Measurements from ENCODE around the gene ZAP70. TPM values are rescaled to one million over a fixed set of nuclear protein-coding genes. Genes with fewer than 3 reads are reported as not detected.

The ZAP70 gene
- total and polyA plus RNA-seq, 2 donors from 2014 or later, result 0.37 to 15.0 TPM

GRCh38 chr2:97720746-97721145 is 7.4 kb downstream of the ZAP70 start:
- no peak for FAIRE-seq
- H3K36me3 ChIP-seq (ENCODE audit: control insufficient read depth in 2 of 3, insufficient read depth in 3 of 3, low read length in 3 of 3), result no peaks in the 10 kb centered on the region

GRCh38 chr2:97722227-97722626 is 8.9 kb downstream of the ZAP70 start:
- Histone ChIP-seq H3K27me3 (ENCODE audit: control insufficient read depth, insufficient read depth, low read length) (no peaks in the 10 kb centered on the region), H3K4me1 (ENCODE audit: control insufficient read depth in 2 of 3, insufficient read depth in 2 of 3, low read depth in 1 of 3, low read length in 3 of 3) (no peaks in the 10 kb centered on the region), H3K27ac (ENCODE audit: low read depth in 2 of 2, low read length in 2 of 2) (no peak overlapping the region), H3K9ac (ENCODE audit: low read length in 3 of 3) (no peak overlapping the region), H3K36me3 (ENCODE audit: control insufficient read depth in 2 of 3, insufficient read depth in 3 of 3, low read length in 3 of 3) (no peaks in the 10 kb centered on the region), H3K9me3 (ENCODE audit: control insufficient read depth in 2 of 3, insufficient read depth in 1 of 3, low read length in 3 of 3) (no peaks in the 10 kb centered on the region), H3K4me3 (ENCODE audit: low read length in 3 of 3) (no peak overlapping the region)
- FAIRE-seq (no peak), DNase-seq (peak in 2 of 5 donors; percentile 39 to 42)
- intact Hi-C loops (cut with DNase I), result no loop called here
- TF ChIP-seq, protein P1, sequence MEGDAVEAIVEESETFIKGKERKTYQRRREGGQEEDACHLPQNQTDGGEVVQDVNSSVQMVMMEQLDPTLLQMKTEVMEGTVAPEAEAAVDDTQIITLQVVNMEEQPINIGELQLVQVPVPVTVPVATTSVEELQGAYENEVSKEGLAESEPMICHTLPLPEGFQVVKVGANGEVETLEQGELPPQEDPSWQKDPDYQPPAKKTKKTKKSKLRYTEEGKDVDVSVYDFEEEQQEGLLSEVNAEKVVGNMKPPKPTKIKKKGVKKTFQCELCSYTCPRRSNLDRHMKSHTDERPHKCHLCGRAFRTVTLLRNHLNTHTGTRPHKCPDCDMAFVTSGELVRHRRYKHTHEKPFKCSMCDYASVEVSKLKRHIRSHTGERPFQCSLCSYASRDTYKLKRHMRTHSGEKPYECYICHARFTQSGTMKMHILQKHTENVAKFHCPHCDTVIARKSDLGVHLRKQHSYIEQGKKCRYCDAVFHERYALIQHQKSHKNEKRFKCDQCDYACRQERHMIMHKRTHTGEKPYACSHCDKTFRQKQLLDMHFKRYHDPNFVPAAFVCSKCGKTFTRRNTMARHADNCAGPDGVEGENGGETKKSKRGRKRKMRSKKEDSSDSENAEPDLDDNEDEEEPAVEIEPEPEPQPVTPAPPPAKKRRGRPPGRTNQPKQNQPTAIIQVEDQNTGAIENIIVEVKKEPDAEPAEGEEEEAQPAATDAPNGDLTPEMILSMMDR (IDR thresholded peaks at IDR 0.05; ENCODE audit: borderline replicate concordance, extremely low read depth, insufficient read depth), result no peak

More at GRCh38 chr2:97720746-97721145, 7.4 kb downstream of the ZAP70 start:
- H3K4me3 ChIP-seq (ENCODE audit: low read length in 3 of 3), result no peak overlapping the region
- TF ChIP-seq, protein P1 (IDR thresholded peaks at IDR 0.05; ENCODE audit: borderline replicate concordance, extremely low read depth, insufficient read depth), result no peak
- no peak for DNase-seq
- H3K27ac ChIP-seq (ENCODE audit: low read depth in 2 of 2, low read length in 2 of 2), result no peak overlapping the region
- no peaks in the 10 kb centered on the region for H3K27me3 ChIP-seq (ENCODE audit: control insufficient read depth, insufficient read depth, low read length)
- H3K9ac ChIP-seq (ENCODE audit: low read length in 3 of 3), result no peak overlapping the region
- no peaks in the 10 kb centered on the region for H3K9me3 ChIP-seq (ENCODE audit: control insufficient read depth in 2 of 3, insufficient read depth in 1 of 3, low read length in 3 of 3)
- H3K4me1 ChIP-seq (ENCODE audit: control insufficient read depth in 2 of 3, insufficient read depth in 2 of 3, low read depth in 1 of 3, low read length in 3 of 3), result no peaks in the 10 kb centered on the region
- intact Hi-C loops (cut with DNase I), result no loop called here

- intact Hi-C loops (cut with DNase I), result no loop called here
- TF ChIP-seq, protein P1 (IDR thresholded peaks at IDR 0.05; ENCODE audit: borderline replicate concordance, extremely low read depth, insufficient read depth), result no peak
- H3K4me3 ChIP-seq (ENCODE audit: low read length in 3 of 3), result no peak overlapping the region
- no peaks in the 10 kb centered on the region for H3K27me3 ChIP-seq (ENCODE audit: control insufficient read depth, insufficient read depth, low read length)
- no peaks in the 10 kb centered on the region for H3K4me1 ChIP-seq (ENCODE audit: control insufficient read depth in 2 of 3, insufficient read depth in 2 of 3, low read depth in 1 of 3, low read length in 3 of 3)
- H3K9ac ChIP-seq (ENCODE audit: low read length in 3 of 3), result no peak overlapping the region
- DNase-seq (peak in 1 of 5 donors; percentile 18), FAIRE-seq (no peak)
- no peaks in the 10 kb centered on the region for H3K36me3 ChIP-seq (ENCODE audit: control insufficient read depth in 2 of 3, insufficient read depth in 3 of 3, low read length in 3 of 3)
- H3K27ac ChIP-seq (ENCODE audit: low read depth in 2 of 2, low read length in 2 of 2), result no peak overlapping the region
- no peaks in the 10 kb centered on the region for H3K9me3 ChIP-seq (ENCODE audit: control insufficient read depth in 2 of 3, insufficient read depth in 1 of 3, low read length in 3 of 3)
Observed at GRCh38 chr2:97723156-97724072, 10.0 kb downstream of the ZAP70 start.
